HG03432 (cell line): ENCODE results near the gene AFF1.
"Not testable (repeated sequence)": the region's sequence is repeated elsewhere in the genome, so short reads cannot be mapped to it uniquely, and the experiment has no call there.

ENCODE experiments used
- ATAC-seq: cut with Tn5 transposase; IDR thresholded peaks from one replicate; pipeline ENCODE4 v1.9.1; 2021; ENCODE audit warnings: mild to moderate bottlenecking, moderate library complexity; ENCODE audit not compliant: unreplicated experiment

AFF1 gene

DNA sequence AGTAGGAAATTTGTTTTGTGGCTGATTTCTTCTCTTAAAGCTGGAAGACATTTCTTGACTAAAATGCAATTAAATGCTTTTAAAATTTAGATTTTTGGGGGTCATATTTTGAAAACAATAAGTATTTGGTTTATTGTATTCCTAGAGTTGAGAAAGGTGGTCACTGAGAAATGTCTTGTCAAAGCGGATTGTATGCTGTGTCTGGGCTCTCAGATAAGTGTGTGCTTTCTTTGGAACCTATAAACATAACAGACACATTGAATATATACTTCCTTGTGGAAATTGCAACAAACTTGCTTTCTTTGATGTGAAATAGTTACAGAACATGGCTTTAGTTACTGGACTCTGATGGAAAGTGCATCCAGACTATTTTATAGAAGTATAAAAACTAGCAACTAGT, 75.4 kb downstream of the AFF1 start:
- ATAC-seq = no peak

DNA sequence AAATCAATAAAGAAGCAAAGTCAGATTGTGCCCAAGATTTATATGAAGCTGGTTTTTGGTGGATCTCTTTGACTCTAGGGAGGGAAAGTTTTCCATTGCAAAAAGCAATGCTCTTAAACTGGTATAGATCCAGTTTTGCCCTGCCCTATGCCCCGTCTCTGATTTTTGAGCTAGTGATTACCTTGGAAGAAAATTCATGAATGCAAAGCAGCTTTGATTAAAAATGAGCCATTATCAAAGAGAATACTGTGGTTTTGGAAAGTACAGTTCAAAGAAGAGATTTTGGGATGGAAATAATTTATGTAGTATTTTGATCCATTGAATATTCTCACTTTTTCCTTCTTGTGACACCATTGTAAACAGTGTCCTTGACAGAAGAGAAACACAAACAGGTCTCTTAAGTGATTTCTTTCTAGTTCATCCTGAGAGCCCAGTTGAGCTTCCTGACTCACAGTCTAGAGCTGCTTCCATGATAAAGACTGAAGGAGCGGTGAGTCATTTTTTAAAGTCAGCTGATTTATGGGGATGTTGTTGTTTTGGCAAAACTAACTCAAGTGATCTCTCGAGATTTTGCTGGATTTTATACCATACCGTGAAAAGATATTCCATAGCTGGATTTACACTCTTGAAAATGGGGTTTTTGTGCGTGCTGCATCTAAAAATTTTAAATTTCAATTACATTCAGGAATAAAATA, 76.7 kb downstream of the AFF1 start:
- no peak for ATAC-seq

DNA sequence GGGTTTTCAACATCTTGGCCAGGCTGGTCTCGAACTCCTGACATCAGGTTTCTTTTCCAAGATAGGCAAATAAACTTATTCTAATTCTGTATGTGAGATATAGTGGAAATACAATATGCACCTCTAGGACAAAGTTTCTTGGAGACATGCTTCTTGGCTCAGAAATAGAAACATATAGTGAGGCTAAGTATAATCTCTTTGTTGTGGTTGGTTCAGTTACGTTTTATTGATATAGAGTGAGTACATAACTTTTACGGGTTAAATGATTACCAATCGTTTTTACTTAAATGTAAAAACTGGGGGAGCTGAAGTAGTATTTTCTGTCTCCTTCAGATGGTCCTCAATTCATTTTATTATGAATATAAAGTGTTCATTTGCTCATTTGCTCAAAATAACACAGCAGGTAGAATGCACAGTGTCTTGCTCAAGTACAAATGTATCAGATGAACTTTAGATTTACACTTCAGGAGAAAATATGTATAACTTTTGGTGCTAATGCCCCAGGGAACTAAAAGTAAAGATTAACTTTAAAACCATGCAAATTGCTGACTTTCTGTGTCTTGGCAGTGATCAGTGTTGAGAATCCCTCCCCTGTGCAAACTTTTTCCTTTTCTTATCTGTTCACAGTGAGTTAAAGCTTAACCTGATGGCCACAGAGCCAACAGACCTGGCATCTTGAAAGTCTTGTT, 77.6 kb downstream of the AFF1 start:
- peak; percentile 73 for ATAC-seq

DNA sequence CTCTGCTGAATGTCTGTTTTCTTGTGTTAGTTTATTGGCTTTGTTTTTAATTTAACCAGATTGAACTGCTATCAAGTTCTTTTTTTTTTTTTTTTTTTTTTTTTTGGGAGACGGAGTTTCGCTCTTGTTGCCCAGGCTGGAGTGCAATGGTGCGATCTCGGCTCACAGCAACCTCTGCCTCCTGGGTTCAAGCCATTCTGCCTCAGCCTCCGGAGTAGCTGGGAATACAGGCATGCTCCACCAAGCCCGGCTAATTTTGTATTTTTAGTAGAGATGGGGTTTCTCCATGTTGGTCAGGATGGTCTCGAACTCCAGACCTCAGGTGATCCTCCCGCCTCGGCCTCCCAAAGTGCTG, 78.1 kb downstream of the AFF1 start:
- ATAC-seq = not testable (repeated sequence)

DNA sequence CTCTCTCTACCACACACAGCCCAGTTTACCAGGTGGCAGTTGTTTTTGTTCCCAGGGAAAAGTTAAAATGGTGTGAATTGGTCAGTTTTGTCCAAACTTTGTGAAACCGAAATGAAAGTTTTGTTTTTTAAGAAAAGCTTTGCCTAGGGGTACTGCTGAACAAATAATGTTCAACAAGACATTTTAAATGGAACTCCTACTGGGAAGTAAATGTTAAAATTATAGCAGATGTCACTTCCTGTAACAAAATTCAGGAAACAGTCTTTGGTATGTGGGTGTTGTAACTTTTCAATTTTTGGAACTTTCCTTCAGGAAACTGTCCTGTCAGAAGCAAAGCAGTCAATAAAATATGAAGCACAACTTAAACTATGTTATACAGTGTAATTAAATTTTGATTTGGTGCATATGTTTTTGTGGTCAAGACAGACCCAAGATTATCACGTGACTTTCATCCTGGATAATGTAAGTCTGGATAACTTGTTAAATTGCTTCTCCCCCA, 79.5 kb downstream of the AFF1 start:
- no peak for ATAC-seq

DNA sequence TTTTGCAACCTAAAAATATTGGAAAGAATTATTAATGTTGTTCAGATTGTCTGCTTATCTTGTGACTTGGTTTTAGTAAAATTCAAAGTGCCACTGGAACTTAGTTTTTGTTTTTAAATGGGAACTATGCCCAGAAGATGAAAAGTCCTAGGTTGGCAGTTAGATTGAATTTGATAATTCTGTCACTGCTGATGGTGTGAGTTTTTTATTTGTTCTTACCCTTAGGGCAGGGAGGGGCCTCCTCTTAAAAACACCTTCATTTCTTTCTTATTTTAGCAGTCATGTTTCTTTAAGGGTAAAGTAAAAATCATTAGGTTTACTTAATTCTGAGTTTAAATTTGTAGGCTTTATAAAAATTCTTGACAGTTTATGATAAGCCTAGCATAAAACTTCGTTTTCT, 80.6 kb downstream of the AFF1 start:
- ATAC-seq = no peak

DNA sequence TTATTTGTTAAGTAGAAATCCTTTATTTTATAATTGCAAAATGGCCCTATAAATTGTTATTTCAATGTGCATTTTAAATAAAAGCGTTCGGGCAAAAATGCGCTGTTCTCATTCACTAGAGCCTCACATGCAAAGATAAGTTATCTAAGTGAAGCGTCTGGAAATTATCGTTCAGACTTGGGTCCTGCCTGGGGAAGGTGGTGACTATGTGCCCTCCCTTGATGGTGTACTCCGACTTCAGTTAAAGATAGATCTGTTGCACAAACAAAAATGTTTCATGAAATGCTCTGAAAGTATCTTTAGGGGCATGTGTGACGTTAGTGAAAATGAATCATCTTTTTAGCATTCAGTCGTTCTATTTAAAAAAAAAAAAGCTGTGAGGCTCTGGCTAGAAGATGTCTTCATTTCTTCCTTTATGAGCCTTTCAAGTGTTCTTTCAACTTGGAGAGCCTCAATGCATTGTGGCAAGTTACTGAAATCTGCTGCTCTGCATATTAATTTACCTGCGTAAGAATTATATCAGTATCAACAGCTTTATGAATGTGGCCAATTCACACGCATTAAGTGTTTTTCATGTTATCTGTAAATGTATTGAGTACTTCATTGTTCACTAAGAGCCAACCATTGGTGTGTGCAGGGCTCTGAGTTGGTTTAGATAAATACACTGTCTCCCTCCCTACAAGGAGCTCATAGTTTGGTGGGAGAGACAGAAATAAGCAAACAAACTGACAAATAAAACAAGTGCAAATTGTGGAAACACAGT, 83.0 kb downstream of the AFF1 start:
- ATAC-seq = no peak

DNA sequence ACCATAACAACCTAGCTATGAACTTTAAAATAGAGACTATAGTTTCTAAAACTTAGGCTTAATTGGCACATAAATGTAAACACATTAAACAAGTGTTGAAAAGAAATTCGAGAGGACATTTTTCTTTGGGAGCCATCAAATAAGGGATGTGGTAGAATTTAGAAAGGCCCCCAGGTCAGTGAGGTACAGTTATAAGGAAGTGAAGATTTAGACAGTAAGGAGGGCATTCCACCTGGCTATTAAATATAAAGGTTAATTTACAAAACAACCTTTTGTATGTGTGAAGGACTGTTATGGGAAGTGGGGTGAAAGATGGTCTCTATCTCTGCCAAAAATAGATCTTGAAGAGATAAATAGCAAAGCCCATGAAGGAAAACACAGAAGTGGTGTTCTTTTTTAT, 83.9 kb downstream of the AFF1 start:
- no peak for ATAC-seq

DNA sequence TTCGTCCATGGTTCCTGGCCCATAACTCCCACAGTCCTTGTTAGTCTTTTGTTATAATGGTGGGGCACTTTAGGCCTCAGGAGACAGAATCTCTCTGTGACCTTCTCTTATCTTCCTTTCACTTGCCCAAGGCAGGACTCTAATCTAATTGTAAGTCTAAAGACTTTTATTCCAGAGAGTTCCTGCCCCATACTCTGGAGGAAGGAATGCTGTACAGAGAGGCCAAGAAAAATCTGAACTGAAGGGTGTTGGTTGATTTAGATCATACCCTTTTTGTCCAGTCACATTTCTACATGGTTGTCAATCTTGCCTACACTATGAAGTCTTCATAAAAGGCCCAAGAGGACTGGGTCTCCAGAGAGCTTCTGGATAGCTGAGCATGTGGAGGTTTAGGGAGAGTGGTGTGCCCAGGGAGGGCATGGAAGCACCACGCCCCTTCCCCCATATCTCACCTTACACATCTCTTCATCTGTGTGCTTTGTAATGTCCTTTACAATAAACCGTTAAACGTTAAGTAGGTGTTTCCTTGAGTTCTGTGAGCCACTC, 84.5 kb downstream of the AFF1 start:
- no peak for ATAC-seq

DNA sequence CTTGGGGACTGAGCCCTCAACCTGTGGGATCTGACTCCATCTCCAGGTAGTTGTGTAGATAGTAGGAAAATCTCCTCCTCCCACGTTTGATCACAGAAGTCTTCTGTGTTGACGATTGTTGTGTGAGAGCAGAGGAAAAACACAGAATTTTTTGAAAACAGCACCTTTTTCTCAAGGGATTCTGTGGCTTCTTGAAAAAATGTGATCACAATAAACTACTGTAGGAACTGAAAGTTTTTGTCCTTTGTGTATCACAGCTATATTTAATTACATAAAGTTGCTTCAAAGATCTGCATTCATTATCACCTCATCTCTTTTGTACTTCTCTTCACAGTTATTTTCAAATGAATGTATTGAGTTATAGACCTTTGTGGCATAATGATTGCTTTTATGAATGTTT, 85.1 kb downstream of the AFF1 start:
- peak; percentile 34 for ATAC-seq

DNA sequence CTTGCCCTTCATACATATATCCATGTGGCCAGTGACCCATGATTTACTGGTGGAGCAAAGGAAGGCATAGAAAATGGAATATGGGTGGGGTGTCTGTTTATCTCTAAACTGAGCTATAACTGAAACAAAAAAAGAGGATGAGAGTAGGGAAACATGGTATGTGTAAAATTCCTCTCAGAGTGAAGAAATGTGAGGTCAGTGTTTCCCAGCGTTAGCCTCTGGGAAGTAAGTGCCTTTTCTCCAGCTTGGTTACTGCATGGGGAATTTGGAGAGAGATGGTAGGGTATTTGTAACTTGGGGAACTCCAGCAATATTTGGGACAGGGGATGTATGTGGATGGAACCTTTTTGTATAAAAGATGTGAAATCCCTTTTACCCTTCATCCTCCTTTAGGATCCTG, 89.4 kb downstream of the AFF1 start:
- no peak for ATAC-seq

DNA sequence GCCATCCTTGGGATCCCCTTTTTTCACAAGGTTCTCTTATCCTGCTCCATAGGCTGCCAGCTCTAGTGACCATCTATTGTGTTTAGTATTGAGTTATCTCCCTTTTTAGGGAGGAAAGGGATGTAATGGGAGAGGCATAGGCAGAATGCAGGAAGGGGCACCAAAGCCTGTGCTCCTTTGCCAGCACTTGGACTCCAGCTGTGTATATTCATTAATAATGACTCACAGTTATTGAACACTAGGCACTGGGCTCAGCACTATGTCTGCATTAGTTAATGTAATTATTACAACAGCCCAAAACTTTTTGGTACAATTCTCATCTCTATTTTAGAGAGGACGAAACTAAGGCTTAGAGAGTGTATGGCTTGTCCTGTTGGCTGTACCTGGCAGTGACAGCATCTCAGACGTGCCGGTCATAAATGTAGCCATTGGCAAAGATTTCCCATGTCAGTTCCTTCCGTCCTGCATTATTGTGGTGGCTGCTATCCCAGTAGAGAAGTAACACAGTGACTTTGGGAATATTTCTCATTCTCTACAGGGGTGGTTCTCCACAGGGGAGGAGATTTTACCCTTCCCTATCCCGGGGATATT, 90.3 kb downstream of the AFF1 start:
- ATAC-seq = no peak

DNA sequence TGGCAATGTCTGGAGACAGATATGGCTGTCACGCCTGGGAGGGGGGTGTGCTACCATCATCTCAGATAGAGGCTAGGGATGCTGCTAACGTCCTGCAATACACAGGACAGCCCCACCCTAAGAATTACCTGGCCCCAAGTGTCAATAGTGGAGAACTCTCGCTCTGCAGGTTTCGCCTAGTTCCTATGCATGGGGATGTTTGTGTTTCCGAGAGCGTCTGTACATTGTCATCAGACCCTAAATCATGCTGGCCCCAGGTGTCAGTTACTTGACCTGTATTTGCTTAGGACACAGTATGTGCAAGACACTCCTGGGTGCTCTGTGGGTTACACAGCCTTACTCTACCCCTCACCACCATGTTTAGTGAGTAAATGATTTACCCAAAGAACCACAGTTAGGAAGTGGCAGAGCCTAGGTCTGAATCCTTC, 90.8 kb downstream of the AFF1 start:
- peak; percentile 73 for ATAC-seq

DNA sequence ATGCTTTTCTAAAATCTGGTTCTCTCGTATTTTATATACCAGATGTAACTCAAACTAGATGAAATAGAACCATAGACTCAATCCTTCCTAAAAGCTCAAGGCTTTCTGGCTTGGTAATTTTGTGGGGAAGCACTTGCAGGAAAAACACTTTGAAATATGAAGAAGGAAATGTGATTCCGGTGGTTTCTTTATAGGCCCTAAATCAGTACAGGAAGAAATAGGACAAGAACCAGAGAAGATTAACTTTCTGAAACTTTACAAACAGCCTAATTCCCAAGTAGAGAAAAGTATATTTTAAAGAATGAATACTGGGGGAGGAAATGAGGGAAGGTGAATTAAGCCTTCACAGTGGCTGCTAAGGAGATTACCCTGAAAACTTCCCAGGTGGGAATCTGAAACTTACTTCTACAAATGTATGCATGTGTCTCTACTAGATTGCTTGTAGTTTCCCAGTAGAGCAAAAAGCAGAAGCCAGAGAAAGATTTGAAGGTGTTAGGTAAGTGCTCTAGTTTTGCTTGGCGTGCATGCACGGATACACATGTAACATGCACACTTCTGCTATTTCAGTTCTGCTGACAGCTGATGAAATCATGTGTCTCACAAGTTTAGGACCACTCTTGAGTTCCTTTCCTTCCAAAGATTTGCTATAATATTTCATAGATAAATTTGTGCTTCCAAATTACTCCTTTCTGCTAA, 92.1 kb downstream of the AFF1 start:
- peak; percentile 82 for ATAC-seq

DNA sequence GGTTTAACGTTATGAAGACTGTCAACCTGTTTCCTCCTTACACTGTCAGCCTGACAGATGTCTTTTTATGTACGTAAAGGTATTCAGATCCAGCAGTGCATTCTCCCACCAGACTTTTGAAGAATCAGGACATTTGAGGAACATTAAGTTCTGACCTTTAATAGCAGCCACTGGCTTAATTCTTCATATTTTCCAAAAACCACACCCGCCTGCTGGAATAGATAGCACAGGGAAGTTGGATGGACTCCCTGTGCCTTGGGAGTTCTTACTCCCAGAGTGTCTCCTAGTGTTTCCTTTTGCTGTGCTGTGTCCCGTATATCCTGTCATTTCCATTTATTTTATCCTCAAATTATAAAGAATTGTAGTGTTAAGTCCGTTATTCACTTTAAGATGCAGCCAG, 94.5 kb downstream of the AFF1 start:
- ATAC-seq = no peak

DNA sequence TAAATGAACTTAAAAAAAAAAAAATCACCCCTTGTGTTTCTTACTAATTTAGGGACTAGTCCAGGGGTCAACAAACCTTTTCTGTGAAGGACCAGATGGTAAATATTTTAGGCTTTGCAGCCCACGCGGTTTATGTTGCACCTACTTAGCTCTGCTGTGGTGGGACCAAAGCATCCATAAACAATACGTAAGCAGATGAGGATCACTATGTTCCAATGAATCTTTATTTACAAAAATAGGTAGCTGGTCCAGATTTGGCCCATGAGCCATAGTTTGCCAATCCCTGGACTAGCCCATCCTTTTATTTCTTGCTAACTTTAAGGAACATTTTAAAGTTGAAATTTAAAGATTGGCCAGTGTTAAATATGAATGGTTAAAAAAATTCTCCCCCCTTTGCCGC, 95.3 kb downstream of the AFF1 start:
- ATAC-seq = no peak

DNA sequence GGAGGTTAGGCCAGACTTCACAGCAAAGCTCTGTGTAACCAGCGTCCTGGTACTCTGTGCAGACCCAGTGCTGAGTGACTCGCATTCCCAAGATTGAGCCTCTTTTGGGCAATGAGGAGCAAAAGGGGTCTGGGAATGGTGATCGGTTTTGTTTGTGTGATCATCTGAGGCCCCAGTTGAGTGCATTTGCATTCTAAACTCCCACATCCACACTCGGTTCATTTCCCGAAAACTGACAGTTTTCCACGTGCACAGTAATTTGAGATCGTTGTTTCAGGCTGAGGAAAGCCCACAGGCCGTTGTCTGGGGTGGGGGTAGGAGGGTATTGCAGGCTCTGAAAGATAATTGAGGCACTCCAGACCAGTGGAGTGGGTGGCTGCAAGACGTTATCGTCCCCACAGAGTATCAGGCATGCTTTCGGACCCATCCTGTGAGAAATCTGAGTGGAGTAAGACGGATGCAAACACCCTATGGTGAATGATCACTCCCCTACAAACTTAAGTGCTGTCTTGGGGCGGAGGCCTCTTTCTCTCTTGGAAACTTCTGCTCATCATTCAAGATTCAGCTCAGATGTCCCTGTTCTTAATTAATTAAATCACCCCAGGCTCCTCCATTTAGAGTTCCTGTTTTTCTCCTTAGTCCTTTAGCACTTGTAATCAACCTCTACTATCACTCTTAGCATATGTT, 96.1 kb downstream of the AFF1 start:
- no peak for ATAC-seq

DNA sequence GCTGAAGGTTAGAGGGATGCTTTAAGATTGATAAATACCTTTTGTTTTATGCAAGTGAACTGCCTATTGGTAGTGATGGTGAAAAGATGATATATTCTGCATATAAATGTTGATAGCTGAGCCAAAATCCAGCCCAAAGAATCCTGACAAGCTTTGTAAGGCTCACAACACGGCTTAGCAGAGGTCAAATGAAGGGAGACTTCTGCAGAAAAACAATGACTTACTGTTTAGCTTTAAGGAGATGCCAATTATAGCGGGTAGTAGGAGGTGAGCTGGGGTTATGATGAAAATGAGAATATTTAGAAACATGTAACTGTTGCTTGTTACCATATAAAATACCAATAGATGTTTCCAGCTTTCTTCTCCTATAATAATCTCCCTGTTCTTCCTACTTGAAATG, 97.1 kb downstream of the AFF1 start:
- no peak for ATAC-seq

DNA sequence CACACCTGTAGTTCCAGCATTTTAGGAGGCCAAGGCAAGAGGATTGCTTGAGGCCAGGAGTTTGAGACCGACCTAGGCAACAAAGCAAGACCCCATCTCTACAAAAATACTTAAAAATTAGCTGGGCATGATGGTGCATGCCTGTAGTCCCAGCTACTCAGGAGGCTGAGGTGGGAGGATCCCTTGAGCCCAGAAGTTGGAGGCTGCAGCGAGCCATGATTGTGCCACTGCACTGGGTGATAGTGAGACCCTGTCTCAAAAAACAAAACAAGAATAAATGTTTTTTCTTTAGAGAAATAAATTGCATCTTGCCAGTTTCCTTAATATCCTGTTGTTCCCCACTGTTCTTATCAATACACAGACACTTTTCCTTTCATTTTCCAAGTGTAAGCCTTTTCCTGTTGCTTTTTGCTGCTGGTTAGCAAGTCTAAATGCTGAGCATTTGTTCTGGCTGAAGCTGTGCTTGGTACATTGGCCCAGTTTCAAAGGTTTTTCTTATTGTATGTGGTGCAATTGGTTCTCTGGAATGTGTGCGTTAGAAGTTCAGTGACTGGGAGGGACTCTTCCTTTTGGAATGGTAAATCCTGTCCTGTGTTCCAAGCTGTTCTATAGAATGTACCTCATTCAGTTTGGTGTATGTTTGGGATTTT, 98.2 kb downstream of the AFF1 start:
- ATAC-seq = no peak

DNA sequence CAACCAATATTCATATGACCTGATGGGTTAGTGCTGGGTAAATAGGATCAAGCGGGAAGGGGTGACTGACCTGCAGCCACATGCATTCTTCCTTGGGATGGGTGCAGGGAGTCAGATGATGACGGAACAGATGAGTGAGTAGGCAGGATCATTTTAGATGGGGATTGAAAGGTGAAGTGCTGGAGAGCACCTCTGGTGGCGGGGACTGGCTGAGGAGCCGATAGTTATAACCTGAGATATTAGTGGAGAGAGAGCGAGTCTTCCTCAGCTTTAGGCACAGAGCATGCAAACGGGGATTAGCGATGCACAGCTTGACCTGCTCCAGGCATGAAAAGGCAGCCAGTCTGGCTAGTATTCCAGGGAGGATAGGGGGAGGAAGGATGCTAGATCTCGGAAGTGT, 99.1 kb downstream of the AFF1 start:
- no peak for ATAC-seq
